HepG2 (cell line): ENCODE data around the gene MXRA7. TPM values are rescaled to one million over a fixed set of nuclear protein-coding genes. Genes with fewer than 3 reads are reported as not detected.

Source experiments
- ARHGAP35 ChIP-seq: sonication (generic); formaldehyde crosslinking; IDR thresholded peaks from 2 replicates; pipeline ENCODE4 v1.9.0; 2022; ENCODE audit warnings: mild to moderate bottlenecking, inconsistent platforms, moderate library complexity, missing genetic modification reagents, borderline replicate concordance
- ATF3 ChIP-seq: sonication (generic); formaldehyde crosslinking; IDR thresholded peaks from 2 replicates; pipeline ENCODE4 v1.4.0; 2020; ENCODE audit warnings: missing genetic modification reagents
- CBX2 ChIP-seq, 2 experiments: fragments of 200-600 bp in 1 of 2; sonication (generic); formaldehyde crosslinking in 1 of 2; IDR thresholded peaks; 2 replicates each; pipeline versions ENCODE4 v1.7.0 to v1.8.1; 2018 to 2022; ENCODE audit warnings: low read depth in 2 of 2, low read length in 1 of 2, mild to moderate bottlenecking in 1 of 2, missing genetic modification reagents in 1 of 2
- E2F5 ChIP-seq: sonication (generic); formaldehyde crosslinking; conservative IDR thresholded peaks from 2 replicates; pipeline ENCODE4 v1.4.0; 2020; ENCODE audit warnings: missing genetic modification reagents
- GZF1 ChIP-seq: sonication (generic); formaldehyde crosslinking; IDR thresholded peaks from 2 replicates; pipeline ENCODE4 v1.5.1; 2020; ENCODE audit warnings: mild to moderate bottlenecking, missing genetic modification reagents
- HES4 ChIP-seq: sonication (generic); formaldehyde crosslinking; IDR thresholded peaks from 2 replicates; pipeline ENCODE4 v1.9.0; 2021; ENCODE audit warnings: mild to moderate bottlenecking, missing genetic modification reagents, borderline replicate concordance
- KDM5A ChIP-seq: fragments of 200-600 bp; sonication (generic); IDR thresholded peaks from 2 replicates; pipeline ENCODE4 v1.7.0; 2018; ENCODE audit warnings: antibody characterized with exemption, mild to moderate bottlenecking, low read length, borderline replicate concordance
- MTA3 ChIP-seq: sonication (generic); formaldehyde crosslinking; IDR thresholded peaks from 2 replicates; pipeline ENCODE4 v1.4.0; 2020; ENCODE audit warnings: missing genetic modification reagents
- NFYB ChIP-seq: sonication (generic); formaldehyde crosslinking; IDR thresholded peaks from 2 replicates; pipeline ENCODE4 v1.4.0; 2020; ENCODE audit warnings: missing genetic modification reagents
- NR2F2 ChIP-seq: IDR thresholded peaks from 2 replicates; pipeline ENCODE4 v1.6.1; 2012; ENCODE audit warnings: low read depth, inconsistent platforms, borderline replicate concordance
- PATZ1 ChIP-seq: sonication (generic); formaldehyde crosslinking; IDR thresholded peaks from 2 replicates; pipeline ENCODE4 v1.4.0; 2020; ENCODE audit warnings: missing genetic modification reagents
- PHB2 ChIP-seq: fragments of 450-650 bp; IDR thresholded peaks from 2 replicates; pipeline ENCODE4 v1.6.1; 2018; ENCODE audit not compliant: partially characterized antibody
- PHF8 ChIP-seq: sonication (generic); formaldehyde crosslinking; IDR thresholded peaks from 2 replicates; pipeline ENCODE4 v1.5.0; 2020; ENCODE audit warnings: missing genetic modification reagents
- RAD51 ChIP-seq: fragments of 450-650 bp; IDR thresholded peaks from 2 replicates; pipeline ENCODE4 v1.6.1; 2016; ENCODE audit warnings: borderline replicate concordance
- RFX3 ChIP-seq: IDR thresholded peaks from 2 replicates; pipeline ENCODE4 v1.6.1; 2016; ENCODE audit warnings: missing biosample characterization, missing genetic modification reagents
- TGIF2 ChIP-seq: IDR thresholded peaks from 2 replicates; pipeline ENCODE4 v1.6.1; 2016; ENCODE audit warnings: control low read depth, missing compliant biosample characterization
- THAP8 ChIP-seq: sonication (generic); formaldehyde crosslinking; IDR thresholded peaks from 2 replicates; pipeline ENCODE4 v1.5.1; 2020; ENCODE audit warnings: missing genetic modification reagents, mild to moderate bottlenecking, borderline replicate concordance
- TMF1 ChIP-seq: sonication (generic); formaldehyde crosslinking; IDR thresholded peaks from 2 replicates; pipeline ENCODE4 v1.8.1; 2022; ENCODE audit warnings: low read depth, missing genetic modification reagents
- ZNF354B ChIP-seq: sonication (generic); formaldehyde crosslinking; IDR thresholded peaks from 2 replicates; pipeline ENCODE4 v1.8.0; 2022; ENCODE audit warnings: mild to moderate bottlenecking, missing genetic modification reagents
- ZNF550 ChIP-seq: sonication (generic); formaldehyde crosslinking; IDR thresholded peaks from 2 replicates; pipeline ENCODE4 v1.4.0; 2020; ENCODE audit warnings: mild to moderate bottlenecking, missing genetic modification reagents, borderline replicate concordance
- ZNF572 ChIP-seq: sonication (generic); formaldehyde crosslinking; IDR thresholded peaks from 2 replicates; pipeline ENCODE4 v1.5.1; 2020; ENCODE audit warnings: mild to moderate bottlenecking, missing genetic modification reagents
- ZNF614 ChIP-seq: IDR thresholded peaks from 2 replicates; pipeline ENCODE4 v1.6.1; 2018; ENCODE audit warnings: missing biosample characterization, missing genetic modification reagents, inconsistent platforms, borderline replicate concordance
- ZNF879 ChIP-seq: sonication (generic); formaldehyde crosslinking; IDR thresholded peaks from 2 replicates; pipeline ENCODE4 v1.8.1; 2023; ENCODE audit warnings: missing genetic modification reagents
- ZUFSP ChIP-seq: sonication (generic); formaldehyde crosslinking; IDR thresholded peaks from 2 replicates; pipeline ENCODE4 v1.9.0; 2021; ENCODE audit warnings: missing genetic modification reagents, mild to moderate bottlenecking, borderline replicate concordance
- polyA plus RNA-seq, 8 experiments: library from polyadenylated mRNA; depleted of rRNA in 3 of 8; stranded (reverse) in 7 of 8; unstranded in 1 of 8; fragments of >200 nt; fragmentation: Illumina TruSeq in 4 of 8; extraction: Trizol in 4 of 8; gene quantifications; 2 replicates each; pipeline versions ENCODE4 v1.2.1 to v1.2.3, GENCODE V29; 2011 to 2016; ENCODE audit warnings: low read depth in 4 of 8, missing spikeins in 1 of 8, mixed read lengths in 1 of 8; ENCODE audit not compliant: insufficient read depth in 1 of 8
- total RNA-seq, 5 experiments: library from RNA; depleted of rRNA; stranded (reverse); fragments of >200 nt; fragmentation: Illumina TruSeq; extraction: Trizol; gene quantifications; 2 replicates each; pipeline ENCODE4 v1.2.3, GENCODE V29; 2016; ENCODE audit warnings: low read depth in 1 of 5

MXRA7 gene
- total and polyA plus RNA-seq, 2 of the 13 experiments (the other 11 are each of a cell fraction or from before 2014, with no cell fraction given), result 44.8 to 112 TPM

GRCh38 chr17:76700617-76701470, 9.9 kb downstream of the MXRA7 start (continued):
- TF ChIP-seq GZF1 (CRISPR knock-in tag), result no peak; the same call in 1 of the 2 replicates
- peak; percentile 37; the same call in 1 of the 2 replicates for TF ChIP-seq TGIF2 (CRISPR knock-in tag)
- peak; percentile 85 for TF ChIP-seq PATZ1 (CRISPR knock-in tag)
- peak; percentile 47; the same call in 1 of the 2 replicates for TF ChIP-seq PHF8 (CRISPR knock-in tag)
- TF ChIP-seq HES4 (CRISPR knock-in tag), result no peak
- no peak for TF ChIP-seq TMF1 (CRISPR knock-in tag)
- TF ChIP-seq RAD51, result no peak
- TF ChIP-seq ZUFSP, result no peak
- TF ChIP-seq ZNF614, result peak; percentile 73; the same call in 1 of the 2 replicates
- no peak for TF ChIP-seq RFX3 (CRISPR knock-in tag)
- peak; percentile 79 for TF ChIP-seq ATF3
- TF ChIP-seq PHB2, result no peak
- TF ChIP-seq ZNF572 (CRISPR knock-in tag), result peak; percentile 87
- TF ChIP-seq E2F5 (CRISPR knock-in tag), result no peak
- TF ChIP-seq THAP8 (CRISPR knock-in tag), result no peak; the same call in 1 of the 2 replicates
- peak; percentile 96; the same call in 1 of the 2 replicates for TF ChIP-seq ZNF879 (CRISPR knock-in tag)
- no peak for TF ChIP-seq CBX2 (IDR thresholded peaks at IDR 0.05; ENCODE audit: low read depth, low read length)
- no peak for TF ChIP-seq CBX2 (CRISPR knock-in tag; IDR thresholded peaks at IDR 0.05; ENCODE audit: low read depth)
- no peak for TF ChIP-seq NFYB (CRISPR knock-in tag)
- peak; percentile 87; the same call in 1 of the 2 replicates for TF ChIP-seq ZNF550
- TF ChIP-seq ARHGAP35 (CRISPR knock-in tag), result no peak
- TF ChIP-seq KDM5A, result no peak; the same call in 1 of the 2 replicates
- TF ChIP-seq ZNF354B (CRISPR knock-in tag), result no peak
- no peak for TF ChIP-seq MTA3 (CRISPR knock-in tag)
- TF ChIP-seq NR2F2, result peak; percentile 21; the same call in 1 of the 2 replicates
